Measurements from ENCODE around the gene PWWP2B. TPM values are rescaled to one million over a fixed set of nuclear protein-coding genes. Genes with fewer than 3 reads are reported as not detected.

Gene PWWP2B
- total and polyA plus RNA-seq, 2 of the 8 experiments (the other 6 are each of a cell fraction or from before 2014, with no cell fraction given), result 5.3 to 10.8 TPM

GRCh38 chr10:132400547-132401151, 3.6 kb downstream of the PWWP2B start:
- Histone ChIP-seq H3K9me3 (ENCODE audit: insufficient read depth in 2 of 2, low read depth in 1 of 2, low read length in 1 of 2) (no peaks in the 10 kb centered on the region), H3K27me3 (replicated peaks in 1 of 4; ENCODE audit: control insufficient read depth in 3 of 4, extremely low read depth in 1 of 4, insufficient read depth in 3 of 4, low read length in 3 of 4) (peaks cover 0 to 10% (median 2%) of the 10 kb centered on the region in 4 experiments; a peak in 4 of 7 replicates), H4K91ac (replicated peaks; ENCODE audit: insufficient read length, low read length) (no peak overlapping the region), H4K8ac (ENCODE audit: extremely low read depth, insufficient read depth, low read length) (peak overlapping the region; percentile 22), H3K27ac (ENCODE audit: low read depth, low read length) (no peak overlapping the region), H4K20me1 (replicated peaks in 1 of 2; ENCODE audit: control insufficient read depth in 1 of 2, insufficient read depth in 2 of 2, low read length in 2 of 2) (peaks cover 0 to 2% of the 10 kb centered on the region in 2 experiments), H3K4me2 (ENCODE audit: insufficient read depth in 1 of 2, low read depth in 2 of 2, low read length in 2 of 2) (no peak overlapping the region), H2BK12ac (ENCODE audit: low read depth, low read length) (no peak overlapping the region; the same call in 1 of the 2 replicates), H2BK5ac (ENCODE audit: low read depth, low read length) (0 out of 2 replicates have a peak overlapping the region, but pooled peaks have one; percentile 66), H2BK120ac (replicated peaks; ENCODE audit: low read depth, low read length) (no peak overlapping the region), H3K4me1 (replicated peaks in 1 of 4; ENCODE audit: control insufficient read depth in 3 of 4, insufficient read depth in 4 of 4, low read length in 3 of 4) (peaks cover 0 to 29% (median 11%) of the 10 kb centered on the region in 4 experiments; a peak in 6 of 7 replicates), H2BK20ac (ENCODE audit: low read length) (no peak overlapping the region), H2BK15ac (ENCODE audit: low read length) (peak overlapping the region; percentile 55; the same call in 1 of the 2 replicates), H2AK5ac (ENCODE audit: low read depth, low read length) (peak overlapping the region; percentile 82; the same call in 1 of the 2 replicates), H3K56ac (replicated peaks; ENCODE audit: insufficient read length, low read depth, low read length) (no peak overlapping the region), H3K36me3 (ENCODE audit: control insufficient read depth in 2 of 4, insufficient read depth in 4 of 4, low read length in 3 of 4) (peaks cover 0 to 6% (median 0%) of the 10 kb centered on the region in 4 experiments; a peak in 2 of 8 replicates), H3K4me3 (ENCODE audit: extremely low read depth in 1 of 4, insufficient read depth in 2 of 4, low read depth in 3 of 4, low read length in 4 of 4) (no peak overlapping the region), H3K4ac (replicated peaks; ENCODE audit: insufficient read length, low read depth, low read length) (no peak overlapping the region), H3K18ac (ENCODE audit: extremely low read depth, low read length) (no peak overlapping the region; the same call in 1 of the 2 replicates), H3K79me1 (ENCODE audit: low read depth, low read length) (no peaks in the 10 kb centered on the region; the same call in 1 of the 2 replicates), H3K23me2 (ENCODE audit: low read depth, low read length) (peaks cover 3% of the 10 kb centered on the region), H3K23ac (ENCODE audit: insufficient read length) (no peak overlapping the region), H3K79me2 (ENCODE audit: control insufficient read depth in 1 of 2, insufficient read depth in 2 of 2, low read length in 2 of 2) (no peaks in the 10 kb centered on the region), H4K5ac (ENCODE audit: insufficient read length, low read depth, low read length) (no peak overlapping the region), H3K14ac (ENCODE audit: insufficient read length) (no peak overlapping the region), H2AFZ (ENCODE audit: low read length) (no peak overlapping the region), H3K9ac (replicated peaks in 1 of 4; ENCODE audit: extremely low read depth in 1 of 4, low read depth in 3 of 4, low read length in 3 of 4) (no peak overlapping the region)
- TF ChIP-seq BACH1 (IDR thresholded peaks at IDR 0.05; ENCODE audit: low read length) (no peak), SP1 (IDR thresholded peaks at IDR 0.05; ENCODE audit: low read depth, low read length) (peak; percentile 67; the same call in 1 of the 2 replicates), MAFK (IDR thresholded peaks at IDR 0.05; ENCODE audit: low read depth, low read length) (no peak), BRCA1 (IDR thresholded peaks at IDR 0.05; ENCODE audit: low read depth, low read length) (no peak), CBX5 (IDR thresholded peaks at IDR 0.05; ENCODE audit: low read depth, low read length) (no peak)
- POLR2A ChIA-PET (ENCODE audit: partially characterized antibody), result no interaction called here
- FAIRE-seq (no peak), DNase-seq (ENCODE audit: low read depth in 1 of 2, low spot score in 2 of 2) (no peak)
- CTCF ChIA-PET (ENCODE audit: partially characterized antibody), result interaction anchor here (1.1 to 1.4 kb wide), 2 partner anchors 51 to 53 kb away, joined by 4 to 5 read pairs; no protein-coding TSS in a partner anchor
- WGBS, 2 experiments (ENCODE audit: extremely low coverage in 1 of 2, insufficient coverage in 1 of 2, insufficient read length in 1 of 2, insufficient replicate concordance in 2 of 2, low coverage in 1 of 2, low lambda C conversion rate in 2 of 2, missing lambda C conversion rate in 1 of 2), result 77% methylated on average over 15 of the region's 17 CpGs; no CpG with 5 or more reads in 1 of the 2 experiments

Measured in H1 (cell line).